Gastrocnemius medialis (tissue), 4 donors: Measurements from ENCODE around the gene CD248.

ENCODE experiments used
- CTCF ChIP-seq, 5 experiments: fragments of 450-650 bp in 3 of 5; fragments of 200-600 bp in 2 of 5; sonication (generic) in 2 of 5; IDR thresholded peaks in 4 of 5; conservative IDR thresholded peaks in 1 of 5; 1 replicate in 4 of 5; 2 replicates in 1 of 5; pipeline ENCODE4 v1.5.1; 2016 to 2019; ENCODE audit warnings: antibody characterized with exemption in 5 of 5, mild to moderate bottlenecking in 3 of 5, moderate library complexity in 3 of 5
- POLR2A ChIP-seq, 2 donors: fragments of 450-650 bp; IDR thresholded peaks; one replicate each; pipeline ENCODE4 v1.6.1; 2017; ENCODE audit warnings: antibody characterized with exemption in 2 of 2, mild to moderate bottlenecking in 2 of 2, moderate library complexity in 2 of 2

- no peak for TF ChIP-seq CTCF (IDR thresholded peaks at IDR 0.05 in 4 of 5, conservative IDR thresholded peaks at IDR 0.05 in 1 of 5)
- no peak for TF ChIP-seq POLR2A (IDR thresholded peaks at IDR 0.05)
Measured at GRCh38 chr11:66299186-66299585, 17.7 kb downstream of the CD248 start.
